Measurements from ENCODE around the gene SETDB2. TPM values are rescaled to one million over a fixed set of nuclear protein-coding genes. Genes with fewer than 3 reads are reported as not detected.

The SETDB2 gene
- total RNA-seq, 1 donor from 2014 or later, result 7.7 TPM

DNA sequence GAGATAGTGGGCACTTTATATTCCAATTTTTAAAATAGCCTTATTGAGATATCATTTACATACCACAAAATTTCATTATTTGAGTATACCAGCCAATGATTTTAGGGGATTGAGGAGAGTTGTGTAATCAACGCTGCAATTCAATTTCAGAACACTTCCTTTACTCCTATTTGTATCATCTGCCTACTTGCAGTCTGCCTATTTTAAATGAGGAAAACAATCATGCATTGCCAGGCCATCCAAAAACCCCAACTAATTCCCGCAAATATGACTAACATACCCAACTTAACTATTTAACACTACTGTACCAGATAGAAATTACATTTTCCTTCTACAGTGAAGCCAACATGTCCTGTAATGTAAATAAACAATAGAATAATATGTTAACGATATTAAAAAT lies 26.9 kb upstream of the SETDB2 start:
- Mint-ChIP-seq H3K27ac (ENCODE audit: unreplicated experiment) (no peak overlapping the region), H3K4me1 (ENCODE audit: low read depth, unreplicated experiment) (peaks cover 2% of the 10 kb centered on the region), H3K27me3 (ENCODE audit: unreplicated experiment) (peaks cover 1% of the 10 kb centered on the region), H3K36me3 (ENCODE audit: unreplicated experiment) (no peaks in the 10 kb centered on the region), H3K9me3 (ENCODE audit: unreplicated experiment) (no peaks in the 10 kb centered on the region), H3K4me3 (ENCODE audit: unreplicated experiment) (no peak overlapping the region)
- TF ChIP-seq, protein P1, sequence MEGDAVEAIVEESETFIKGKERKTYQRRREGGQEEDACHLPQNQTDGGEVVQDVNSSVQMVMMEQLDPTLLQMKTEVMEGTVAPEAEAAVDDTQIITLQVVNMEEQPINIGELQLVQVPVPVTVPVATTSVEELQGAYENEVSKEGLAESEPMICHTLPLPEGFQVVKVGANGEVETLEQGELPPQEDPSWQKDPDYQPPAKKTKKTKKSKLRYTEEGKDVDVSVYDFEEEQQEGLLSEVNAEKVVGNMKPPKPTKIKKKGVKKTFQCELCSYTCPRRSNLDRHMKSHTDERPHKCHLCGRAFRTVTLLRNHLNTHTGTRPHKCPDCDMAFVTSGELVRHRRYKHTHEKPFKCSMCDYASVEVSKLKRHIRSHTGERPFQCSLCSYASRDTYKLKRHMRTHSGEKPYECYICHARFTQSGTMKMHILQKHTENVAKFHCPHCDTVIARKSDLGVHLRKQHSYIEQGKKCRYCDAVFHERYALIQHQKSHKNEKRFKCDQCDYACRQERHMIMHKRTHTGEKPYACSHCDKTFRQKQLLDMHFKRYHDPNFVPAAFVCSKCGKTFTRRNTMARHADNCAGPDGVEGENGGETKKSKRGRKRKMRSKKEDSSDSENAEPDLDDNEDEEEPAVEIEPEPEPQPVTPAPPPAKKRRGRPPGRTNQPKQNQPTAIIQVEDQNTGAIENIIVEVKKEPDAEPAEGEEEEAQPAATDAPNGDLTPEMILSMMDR (IDR thresholded peaks at IDR 0.05; ENCODE audit: partially characterized antibody, unreplicated experiment), result no peak
- no peak for DNase-seq

DNA sequence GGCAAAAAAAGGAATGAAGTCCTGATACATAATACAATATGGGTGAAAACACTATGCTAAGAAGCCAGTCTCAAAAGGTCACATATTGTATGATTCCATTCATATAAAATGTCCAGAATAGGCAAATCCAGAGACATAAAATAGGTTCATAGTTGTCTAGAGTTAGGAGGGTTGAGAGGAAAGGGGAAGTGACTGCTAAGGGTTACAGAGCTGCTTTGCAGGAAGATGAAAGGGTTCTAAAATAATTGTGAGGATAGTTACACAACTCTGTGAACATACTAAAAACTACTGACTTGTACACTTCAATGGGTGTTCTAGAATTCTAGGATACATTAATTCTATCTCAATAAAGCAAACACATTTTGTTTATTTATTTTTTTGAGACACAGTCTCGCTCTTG lies 25.9 kb upstream of the SETDB2 start:
- TF ChIP-seq, protein P1 (IDR thresholded peaks at IDR 0.05; ENCODE audit: partially characterized antibody, unreplicated experiment), result no peak
- Mint-ChIP-seq H3K27me3 (ENCODE audit: unreplicated experiment) (peaks cover 1% of the 10 kb centered on the region), H3K27ac (ENCODE audit: unreplicated experiment) (no peak overlapping the region), H3K36me3 (ENCODE audit: unreplicated experiment) (no peaks in the 10 kb centered on the region), H3K4me3 (ENCODE audit: unreplicated experiment) (no peak overlapping the region), H3K9me3 (ENCODE audit: unreplicated experiment) (no peaks in the 10 kb centered on the region), H3K4me1 (ENCODE audit: low read depth, unreplicated experiment) (peaks cover 2% of the 10 kb centered on the region)
- DNase-seq, result no peak

DNA sequence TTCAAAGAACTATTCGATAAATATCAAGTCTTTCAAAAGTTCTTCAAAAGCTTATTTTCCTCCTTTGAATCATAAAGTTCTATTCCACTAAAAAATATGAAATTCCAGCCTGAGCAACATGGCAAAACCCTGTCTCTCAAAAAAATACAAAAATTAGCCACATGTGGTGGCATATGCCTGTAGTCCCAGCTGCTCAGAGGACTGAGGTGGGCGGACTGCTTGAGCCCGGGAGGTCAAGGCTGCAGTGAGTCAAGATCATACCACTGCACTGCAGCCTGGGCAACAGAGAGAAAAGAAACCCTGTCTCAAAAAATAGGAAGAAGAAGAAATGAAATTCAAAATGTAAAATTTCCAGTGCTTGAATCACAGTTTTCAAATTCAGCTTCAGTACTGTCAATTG lies 24.8 kb upstream of the SETDB2 start:
- DNase-seq, result no peak
- Mint-ChIP-seq H3K9me3 (ENCODE audit: unreplicated experiment) (no peaks in the 10 kb centered on the region), H3K4me3 (ENCODE audit: unreplicated experiment) (no peak overlapping the region), H3K27me3 (ENCODE audit: unreplicated experiment) (peaks cover 2% of the 10 kb centered on the region), H3K36me3 (ENCODE audit: unreplicated experiment) (no peaks in the 10 kb centered on the region), H3K27ac (ENCODE audit: unreplicated experiment) (no peak overlapping the region), H3K4me1 (ENCODE audit: low read depth, unreplicated experiment) (peaks cover 2% of the 10 kb centered on the region)
- TF ChIP-seq, protein P1 (IDR thresholded peaks at IDR 0.05; ENCODE audit: partially characterized antibody, unreplicated experiment), result no peak

DNA sequence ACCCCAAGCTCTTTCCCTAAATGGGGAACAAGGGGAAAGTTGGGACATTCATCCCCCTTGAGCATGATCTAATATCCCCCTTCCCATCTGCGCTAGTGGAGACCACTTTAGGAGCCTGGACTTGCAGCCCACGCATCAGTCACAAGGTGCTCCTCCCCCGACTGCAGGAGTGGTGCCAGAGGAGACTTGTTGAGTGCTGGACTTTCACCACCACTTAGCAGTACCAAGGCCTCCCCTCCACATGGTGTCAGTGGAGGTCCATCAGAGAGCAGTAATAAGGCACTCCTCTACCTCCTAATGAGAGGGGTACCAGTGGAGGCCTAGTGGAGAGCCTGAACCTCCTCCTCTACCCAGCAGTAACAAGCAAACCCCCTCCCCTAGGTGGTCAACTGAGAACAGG lies 22.7 kb upstream of the SETDB2 start:
- Mint-ChIP-seq H3K27me3 (ENCODE audit: unreplicated experiment) (peaks cover 2% of the 10 kb centered on the region), H3K4me3 (ENCODE audit: unreplicated experiment) (no peak overlapping the region), H3K36me3 (ENCODE audit: unreplicated experiment) (no peaks in the 10 kb centered on the region), H3K27ac (ENCODE audit: unreplicated experiment) (no peak overlapping the region), H3K4me1 (ENCODE audit: low read depth, unreplicated experiment) (peaks cover 2% of the 10 kb centered on the region), H3K9me3 (ENCODE audit: unreplicated experiment) (no peaks in the 10 kb centered on the region)
- no peak for DNase-seq
- TF ChIP-seq, protein P1 (IDR thresholded peaks at IDR 0.05; ENCODE audit: partially characterized antibody, unreplicated experiment), result no peak

DNA sequence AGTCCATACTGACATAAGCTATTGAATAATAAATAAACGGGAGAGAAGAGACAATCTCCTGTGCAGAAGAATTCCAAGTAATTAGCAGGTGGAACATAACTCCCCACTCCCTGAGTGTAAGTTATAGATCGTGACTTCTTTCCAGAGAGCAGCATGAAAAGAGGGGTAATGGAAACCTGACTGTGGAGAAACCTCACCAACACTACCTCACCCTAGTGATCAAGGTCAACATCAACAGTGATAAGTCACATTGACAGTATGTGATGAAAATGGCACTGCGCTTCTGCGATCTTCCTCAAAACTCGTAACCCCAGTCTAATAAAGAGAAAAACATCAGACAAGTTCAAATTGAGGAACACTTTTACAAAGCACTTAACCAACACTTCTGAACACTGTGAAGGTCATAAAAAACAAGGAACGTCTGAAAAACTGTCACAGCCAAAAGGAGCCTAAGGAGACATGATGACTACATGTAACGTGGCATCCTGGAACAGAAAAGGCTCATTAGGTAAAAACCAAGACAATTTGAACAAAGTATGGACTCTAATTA lies 20.0 kb upstream of the SETDB2 start:
- DNase-seq, result no peak
- Mint-ChIP-seq H3K4me1 (ENCODE audit: low read depth, unreplicated experiment) (peaks cover 2% of the 10 kb centered on the region), H3K27ac (ENCODE audit: unreplicated experiment) (no peak overlapping the region), H3K27me3 (ENCODE audit: unreplicated experiment) (peaks cover 4% of the 10 kb centered on the region), H3K36me3 (ENCODE audit: unreplicated experiment) (no peaks in the 10 kb centered on the region), H3K9me3 (ENCODE audit: unreplicated experiment) (peaks cover 2% of the 10 kb centered on the region), H3K4me3 (ENCODE audit: unreplicated experiment) (no peak overlapping the region)
- TF ChIP-seq, protein P1 (IDR thresholded peaks at IDR 0.05; ENCODE audit: partially characterized antibody, unreplicated experiment), result no peak

Measured in glutamatergic neuron (in vitro differentiated cells).